ENCODE data around the gene VPREB3. TPM values are rescaled to one million over a fixed set of nuclear protein-coding genes. Genes with fewer than 3 reads are reported as not detected.

VPREB3 gene
- total and polyA plus RNA-seq, 10 of the 15 experiments (the other 5 are each of a cell fraction or from before 2014, with no cell fraction given), result 0.75 to 79.5 (median 23.8) TPM

GRCh38 chr22:23801238-23801821, 47.1 kb upstream of the VPREB3 start (continued):
- TF ChIP-seq ZBTB40 (IDR thresholded peaks at IDR 0.05; ENCODE audit: borderline replicate concordance), result 0 out of 2 replicates have a peak, but pooled peaks have one; percentile 9
- no peak for TF ChIP-seq NR2C2 (IDR thresholded peaks at IDR 0.05; ENCODE audit: borderline replicate concordance, control insufficient read depth, insufficient read length, low read depth)
- TF ChIP-seq GATAD2B (conservative IDR thresholded peaks at IDR 0.05; ENCODE audit: low read depth), result peak; percentile 51; the same call in 1 of the 2 replicates
- 0 out of 2 replicates have a peak, but pooled peaks have one; percentile 20 for TF ChIP-seq HDGF (IDR thresholded peaks at IDR 0.05)
- TF ChIP-seq, protein P1, sequence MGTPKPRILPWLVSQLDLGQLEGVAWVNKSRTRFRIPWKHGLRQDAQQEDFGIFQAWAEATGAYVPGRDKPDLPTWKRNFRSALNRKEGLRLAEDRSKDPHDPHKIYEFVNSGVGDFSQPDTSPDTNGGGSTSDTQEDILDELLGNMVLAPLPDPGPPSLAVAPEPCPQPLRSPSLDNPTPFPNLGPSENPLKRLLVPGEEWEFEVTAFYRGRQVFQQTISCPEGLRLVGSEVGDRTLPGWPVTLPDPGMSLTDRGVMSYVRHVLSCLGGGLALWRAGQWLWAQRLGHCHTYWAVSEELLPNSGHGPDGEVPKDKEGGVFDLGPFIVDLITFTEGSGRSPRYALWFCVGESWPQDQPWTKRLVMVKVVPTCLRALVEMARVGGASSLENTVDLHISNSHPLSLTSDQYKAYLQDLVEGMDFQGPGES (IDR thresholded peaks at IDR 0.05), result no peak
- TF ChIP-seq, protein P2, sequence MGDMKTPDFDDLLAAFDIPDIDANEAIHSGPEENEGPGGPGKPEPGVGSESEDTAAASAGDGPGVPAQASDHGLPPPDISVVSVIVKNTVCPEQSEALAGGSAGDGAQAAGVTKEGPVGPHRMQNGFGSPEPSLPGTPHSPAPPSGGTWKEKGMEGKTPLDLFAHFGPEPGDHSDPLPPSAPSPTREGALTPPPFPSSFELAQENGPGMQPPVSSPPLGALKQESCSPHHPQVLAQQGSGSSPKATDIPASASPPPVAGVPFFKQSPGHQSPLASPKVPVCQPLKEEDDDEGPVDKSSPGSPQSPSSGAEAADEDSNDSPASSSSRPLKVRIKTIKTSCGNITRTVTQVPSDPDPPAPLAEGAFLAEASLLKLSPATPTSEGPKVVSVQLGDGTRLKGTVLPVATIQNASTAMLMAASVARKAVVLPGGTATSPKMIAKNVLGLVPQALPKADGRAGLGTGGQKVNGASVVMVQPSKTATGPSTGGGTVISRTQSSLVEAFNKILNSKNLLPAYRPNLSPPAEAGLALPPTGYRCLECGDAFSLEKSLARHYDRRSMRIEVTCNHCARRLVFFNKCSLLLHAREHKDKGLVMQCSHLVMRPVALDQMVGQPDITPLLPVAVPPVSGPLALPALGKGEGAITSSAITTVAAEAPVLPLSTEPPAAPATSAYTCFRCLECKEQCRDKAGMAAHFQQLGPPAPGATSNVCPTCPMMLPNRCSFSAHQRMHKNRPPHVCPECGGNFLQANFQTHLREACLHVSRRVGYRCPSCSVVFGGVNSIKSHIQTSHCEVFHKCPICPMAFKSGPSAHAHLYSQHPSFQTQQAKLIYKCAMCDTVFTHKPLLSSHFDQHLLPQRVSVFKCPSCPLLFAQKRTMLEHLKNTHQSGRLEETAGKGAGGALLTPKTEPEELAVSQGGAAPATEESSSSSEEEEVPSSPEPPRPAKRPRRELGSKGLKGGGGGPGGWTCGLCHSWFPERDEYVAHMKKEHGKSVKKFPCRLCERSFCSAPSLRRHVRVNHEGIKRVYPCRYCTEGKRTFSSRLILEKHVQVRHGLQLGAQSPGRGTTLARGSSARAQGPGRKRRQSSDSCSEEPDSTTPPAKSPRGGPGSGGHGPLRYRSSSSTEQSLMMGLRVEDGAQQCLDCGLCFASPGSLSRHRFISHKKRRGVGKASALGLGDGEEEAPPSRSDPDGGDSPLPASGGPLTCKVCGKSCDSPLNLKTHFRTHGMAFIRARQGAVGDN (IDR thresholded peaks at IDR 0.05), result peak; percentile 96
- TF ChIP-seq CUX1 (IDR thresholded peaks at IDR 0.05; ENCODE audit: insufficient replicate concordance, low read depth, low read length), result no peak
- 0 out of 2 replicates have a peak, but pooled peaks have one; percentile 5 for TF ChIP-seq NFIC (IDR thresholded peaks at IDR 0.05; ENCODE audit: low read depth, low read length)
- TF ChIP-seq USF1 (IDR thresholded peaks at IDR 0.05; ENCODE audit: borderline replicate concordance, extremely low read length, insufficient read depth, low read depth, low read length), result peak; percentile 74
- TF ChIP-seq RAD51 (IDR thresholded peaks at IDR 0.05), result peak; percentile 65; the same call in 1 of the 2 replicates

All from GM12878 (cell line).